ENCODE data around the gene GPR17.

Gene GPR17, protein sequence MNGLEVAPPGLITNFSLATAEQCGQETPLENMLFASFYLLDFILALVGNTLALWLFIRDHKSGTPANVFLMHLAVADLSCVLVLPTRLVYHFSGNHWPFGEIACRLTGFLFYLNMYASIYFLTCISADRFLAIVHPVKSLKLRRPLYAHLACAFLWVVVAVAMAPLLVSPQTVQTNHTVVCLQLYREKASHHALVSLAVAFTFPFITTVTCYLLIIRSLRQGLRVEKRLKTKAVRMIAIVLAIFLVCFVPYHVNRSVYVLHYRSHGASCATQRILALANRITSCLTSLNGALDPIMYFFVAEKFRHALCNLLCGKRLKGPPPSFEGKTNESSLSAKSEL

DNA sequence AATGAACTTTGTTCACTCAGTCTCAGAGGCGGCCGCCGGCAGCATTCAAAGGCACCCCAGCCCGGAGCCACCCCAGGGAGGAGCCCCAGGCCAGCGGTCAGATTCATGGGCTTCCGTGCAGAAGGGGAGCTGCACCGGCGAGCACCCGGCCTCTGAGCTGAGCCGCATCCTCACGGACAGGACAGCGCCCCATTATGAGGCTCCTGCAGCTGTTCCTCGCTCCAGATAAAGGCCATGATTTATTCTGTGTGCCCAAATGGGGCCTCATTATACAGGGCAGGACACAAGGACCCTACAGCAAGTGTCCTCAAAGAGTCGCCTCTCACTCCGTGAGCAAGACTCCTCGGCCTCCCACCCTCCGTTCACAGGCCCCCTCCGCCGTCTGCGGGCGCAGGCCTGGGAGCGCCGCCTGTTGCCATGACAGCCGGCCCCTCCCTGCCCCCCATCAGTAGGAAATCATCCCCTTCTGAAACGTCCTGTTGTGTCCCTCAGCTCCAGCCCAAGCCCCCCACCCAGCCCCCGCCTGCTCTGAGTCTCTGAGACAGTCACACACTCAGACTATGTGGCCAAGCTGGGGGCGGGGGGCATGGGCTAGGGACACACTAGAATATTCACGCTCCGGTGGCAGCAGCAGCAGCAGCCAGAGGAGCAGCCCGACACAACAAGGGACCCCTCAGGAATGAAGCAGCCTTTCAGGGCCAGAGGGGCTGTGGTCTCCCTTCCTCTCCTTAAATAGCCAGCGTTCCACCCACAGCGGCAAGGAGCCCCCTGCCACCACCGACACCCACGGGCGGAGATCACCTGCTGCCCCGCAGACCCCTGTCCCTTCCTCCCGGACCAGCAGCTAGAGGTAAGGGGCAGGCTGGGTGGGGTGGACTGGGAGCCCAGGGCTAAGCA, at the start of gene GPR17:
Gene GPR17, plus strand, starts transcription at position 759 of the 897 bp plus-strand sequence. CDS start 4,583 bp downstream, outside the sequence.
- no peak within 1 kb of the TSS for H3K4me3 ChIP-seq (ENCODE audit: low read depth, low read length)

DNA sequence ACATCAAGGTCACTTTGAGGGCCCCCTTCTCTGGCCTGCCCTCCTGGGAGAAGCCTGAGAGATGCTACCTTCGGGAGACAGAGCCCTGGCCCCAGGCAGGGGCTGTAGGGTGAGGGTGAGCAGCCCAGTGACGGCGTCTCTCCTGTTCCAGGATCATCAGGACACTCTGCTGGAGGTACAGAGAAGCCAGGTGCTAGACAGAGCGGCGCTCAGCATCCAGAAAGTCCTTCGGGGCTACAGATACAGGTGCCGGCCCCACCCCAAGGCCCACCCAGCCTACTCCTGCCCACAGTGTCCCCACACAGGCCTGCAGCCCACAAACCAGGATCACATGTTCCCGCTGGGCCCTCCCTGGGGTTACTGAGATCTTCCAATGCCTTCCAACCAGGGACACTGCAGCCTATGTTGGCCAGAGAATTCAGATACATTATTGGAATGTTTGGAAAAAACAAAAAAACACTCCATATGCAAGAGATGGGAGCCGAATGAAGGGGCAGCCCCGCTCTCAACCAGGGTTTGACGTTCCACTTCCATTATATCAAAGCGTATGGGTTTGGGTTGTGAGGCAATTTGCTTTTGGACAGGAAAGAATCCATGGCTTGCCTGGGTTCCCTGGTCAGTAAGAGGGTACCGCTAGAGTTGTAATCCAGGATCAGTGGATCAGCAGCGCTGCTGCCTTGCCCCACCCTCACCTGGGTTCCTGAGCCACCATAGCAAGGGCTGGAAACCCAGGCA, 49.5 kb upstream of the GPR17 start:
- no peak overlapping the region for H3K4me3 ChIP-seq (ENCODE audit: low read depth, low read length)

DNA sequence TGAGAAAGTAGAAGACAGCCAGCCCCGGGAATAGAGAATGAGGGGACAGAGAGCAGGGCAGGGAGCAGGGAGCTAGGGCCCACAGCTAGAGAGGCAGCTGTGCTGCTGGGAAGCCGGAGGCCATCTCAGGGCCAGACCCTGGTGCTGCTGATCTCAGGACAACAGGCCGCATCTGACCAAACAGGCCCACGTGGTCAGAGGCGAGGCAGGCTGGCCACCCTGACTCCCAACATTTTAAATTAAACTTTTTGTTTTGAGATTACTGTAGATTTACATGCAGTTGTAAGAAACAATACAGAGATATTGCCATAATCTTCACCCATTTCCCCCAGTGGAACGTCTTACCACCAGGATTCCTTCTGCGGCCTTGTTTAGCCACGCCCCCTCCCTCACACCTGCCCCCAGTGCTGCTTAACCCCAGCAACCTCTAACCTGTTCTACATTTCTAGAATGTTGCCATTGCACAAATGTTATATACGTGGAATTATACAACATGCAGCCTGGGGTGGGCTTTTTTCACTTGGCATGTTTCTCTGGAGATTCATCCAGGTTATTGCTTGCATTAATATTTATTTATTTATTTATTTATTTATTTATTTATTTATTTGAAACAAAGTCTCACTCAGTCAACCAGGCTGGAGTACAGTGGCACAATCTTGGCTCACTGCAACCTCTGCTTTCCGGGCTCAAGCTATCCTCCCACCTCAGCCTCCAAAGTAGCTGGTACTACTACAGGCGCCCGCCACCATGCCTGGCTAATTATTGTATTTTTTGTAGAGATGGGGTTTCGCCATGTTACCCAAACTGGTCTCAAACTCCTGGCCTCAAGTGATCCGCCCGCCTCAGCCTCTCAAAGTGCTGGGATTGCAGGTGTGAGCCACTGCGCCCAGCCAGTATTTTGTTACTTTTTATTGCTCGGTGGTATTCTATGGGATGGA, 48.6 kb upstream of the GPR17 start:
- H3K4me3 ChIP-seq (ENCODE audit: low read depth, low read length), result no peak overlapping the region

DNA sequence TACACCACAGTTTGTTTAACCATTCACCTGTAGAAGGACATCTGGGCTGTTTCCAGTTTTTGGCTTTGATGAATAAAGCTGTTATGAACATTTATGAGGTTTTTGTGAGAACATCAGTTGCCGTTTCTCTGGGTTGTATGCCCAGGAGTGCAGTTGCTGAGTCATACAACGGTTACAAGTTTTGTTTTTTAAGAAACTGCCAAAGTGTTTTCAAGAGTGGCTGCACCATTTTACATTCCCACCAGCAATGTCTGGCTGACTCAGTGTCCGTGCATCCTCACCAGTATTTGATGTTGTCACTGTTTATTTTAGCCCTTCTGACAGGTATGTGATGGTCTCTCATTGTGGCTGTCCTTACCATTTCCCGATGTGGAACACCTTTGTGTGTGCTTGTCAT, 48.0 kb upstream of the GPR17 start:
- H3K4me3 ChIP-seq (ENCODE audit: low read depth, low read length), result no peak overlapping the region

GRCh38 chr2:127598711-127599110, 47.2 kb upstream of the GPR17 start:
- H3K4me3 ChIP-seq (ENCODE audit: low read depth, low read length), result no peak overlapping the region

GRCh38 chr2:127599211-127599610, 46.7 kb upstream of the GPR17 start:
- H3K4me3 ChIP-seq (ENCODE audit: low read depth, low read length), result no peak overlapping the region

- H3K4me3 ChIP-seq (ENCODE audit: low read depth, low read length), result no peak overlapping the region
Observed at GRCh38 chr2:127604986-127605385, 41.0 kb upstream of the GPR17 start.

DNA sequence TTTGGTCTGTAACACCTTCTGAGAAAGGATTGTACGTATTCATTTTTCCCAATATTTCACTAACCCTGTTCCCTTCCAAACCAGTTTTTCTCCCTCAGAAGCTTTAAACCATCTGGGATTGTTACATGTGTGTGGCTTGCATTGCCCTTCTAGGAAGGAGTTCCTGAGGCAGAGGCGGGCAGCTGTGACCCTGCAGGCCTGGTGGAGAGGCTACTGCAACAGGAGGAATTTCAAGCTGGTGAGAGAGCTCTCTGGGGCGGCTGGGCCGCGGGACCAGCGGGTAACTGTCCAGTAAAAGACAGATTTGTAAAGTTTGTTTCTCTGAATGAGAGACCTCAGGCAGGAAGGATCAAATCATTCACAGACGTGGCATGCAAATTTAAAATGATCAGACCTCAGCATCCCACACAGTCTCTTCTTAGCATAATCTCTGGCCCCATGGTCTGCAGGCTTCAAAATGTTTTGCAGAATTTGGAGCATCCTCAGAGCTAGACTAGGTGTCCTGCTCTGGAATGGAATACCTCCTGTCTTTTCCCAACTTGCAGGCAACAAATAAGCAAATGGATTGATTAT, 40.2 kb upstream of the GPR17 start:
- no peak overlapping the region for H3K4me3 ChIP-seq (ENCODE audit: low read depth, low read length)

GRCh38 chr2:127606625-127607398, 39.1 kb upstream of the GPR17 start:
- no peak overlapping the region for H3K4me3 ChIP-seq (ENCODE audit: low read depth, low read length)

GRCh38 chr2:127607399-127607908, 38.5 kb upstream of the GPR17 start:
- H3K4me3 ChIP-seq (ENCODE audit: low read depth, low read length), result no peak overlapping the region

- no peak overlapping the region for H3K4me3 ChIP-seq (ENCODE audit: low read depth, low read length)
Observed at GRCh38 chr2:127608061-127609030, 37.6 kb upstream of the GPR17 start.

DNA sequence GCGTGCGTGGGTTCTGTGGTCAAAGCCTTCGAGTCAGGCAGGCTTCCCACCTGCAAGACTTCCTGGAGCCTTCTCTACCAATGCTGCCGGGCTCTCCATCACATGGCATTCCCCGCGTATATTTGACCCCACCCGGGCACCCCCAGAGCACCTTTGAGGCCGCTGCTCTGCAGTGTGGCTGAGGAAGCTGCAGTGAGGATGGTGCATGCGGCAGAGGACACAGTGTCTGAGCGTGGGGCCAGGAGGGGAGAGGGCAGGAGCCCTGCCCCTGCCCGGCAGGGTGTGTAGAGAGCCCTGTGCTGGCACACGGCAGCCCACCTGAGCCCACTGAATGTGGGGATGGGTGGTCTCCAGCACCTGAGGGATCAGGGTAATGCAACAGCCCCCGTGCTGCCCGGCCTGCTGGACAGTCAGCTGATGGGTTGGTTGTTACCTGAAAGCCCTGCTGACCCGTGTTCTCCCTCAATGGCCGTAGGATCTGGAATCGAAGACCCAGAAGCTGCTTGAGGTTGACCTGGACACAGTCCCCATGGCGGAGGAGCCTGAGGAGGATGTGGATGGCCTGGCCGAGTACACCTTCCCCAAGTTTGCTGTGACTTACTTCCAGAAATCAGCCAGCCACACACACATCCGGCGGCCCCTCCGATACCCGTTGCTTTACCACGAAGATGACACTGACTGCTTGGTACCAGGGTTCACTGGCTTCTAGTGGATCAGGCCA, 36.8 kb upstream of the GPR17 start:
- no peak overlapping the region for H3K4me3 ChIP-seq (ENCODE audit: low read depth, low read length)

DNA sequence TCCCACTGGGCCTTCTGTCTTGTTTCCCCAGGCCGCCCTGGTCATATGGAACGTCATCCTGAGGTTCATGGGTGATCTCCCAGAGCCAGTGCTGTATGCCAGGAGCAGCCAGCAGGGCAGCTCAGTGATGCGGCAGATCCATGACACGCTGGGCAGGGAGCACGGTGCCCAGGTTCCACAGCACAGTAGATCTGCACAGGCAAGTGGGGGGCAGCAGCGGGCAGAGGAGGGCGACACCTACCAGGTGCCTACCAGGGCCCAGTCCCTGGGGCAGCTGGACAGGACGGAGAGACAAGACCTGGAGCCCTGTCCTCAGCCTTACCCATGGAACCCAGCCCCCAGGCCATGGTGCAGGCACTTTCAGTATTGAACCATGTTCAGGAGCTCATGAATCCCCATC, 36.1 kb upstream of the GPR17 start:
- H3K4me3 ChIP-seq (ENCODE audit: low read depth, low read length), result no peak overlapping the region

DNA sequence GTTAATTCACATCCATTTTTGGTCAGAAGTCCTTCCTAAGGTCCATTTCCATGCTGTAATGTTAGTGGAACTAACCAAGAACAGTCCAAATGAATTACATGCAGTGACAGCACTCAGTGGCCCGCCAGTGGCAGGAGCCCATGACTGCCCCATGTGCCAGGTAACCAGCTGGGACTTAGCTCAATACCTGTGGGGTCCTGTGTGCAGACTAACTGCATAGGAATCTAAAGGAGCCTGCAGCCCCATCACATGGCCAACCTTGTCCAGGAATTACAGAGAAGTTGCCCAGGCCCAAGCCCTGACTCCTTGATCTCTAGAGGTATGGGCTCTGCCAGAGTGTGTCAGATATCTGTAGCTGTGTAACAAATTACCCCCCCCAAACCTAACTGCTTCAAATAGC, 35.4 kb upstream of the GPR17 start:
- H3K4me3 ChIP-seq (ENCODE audit: low read depth, low read length), result no peak overlapping the region

DNA sequence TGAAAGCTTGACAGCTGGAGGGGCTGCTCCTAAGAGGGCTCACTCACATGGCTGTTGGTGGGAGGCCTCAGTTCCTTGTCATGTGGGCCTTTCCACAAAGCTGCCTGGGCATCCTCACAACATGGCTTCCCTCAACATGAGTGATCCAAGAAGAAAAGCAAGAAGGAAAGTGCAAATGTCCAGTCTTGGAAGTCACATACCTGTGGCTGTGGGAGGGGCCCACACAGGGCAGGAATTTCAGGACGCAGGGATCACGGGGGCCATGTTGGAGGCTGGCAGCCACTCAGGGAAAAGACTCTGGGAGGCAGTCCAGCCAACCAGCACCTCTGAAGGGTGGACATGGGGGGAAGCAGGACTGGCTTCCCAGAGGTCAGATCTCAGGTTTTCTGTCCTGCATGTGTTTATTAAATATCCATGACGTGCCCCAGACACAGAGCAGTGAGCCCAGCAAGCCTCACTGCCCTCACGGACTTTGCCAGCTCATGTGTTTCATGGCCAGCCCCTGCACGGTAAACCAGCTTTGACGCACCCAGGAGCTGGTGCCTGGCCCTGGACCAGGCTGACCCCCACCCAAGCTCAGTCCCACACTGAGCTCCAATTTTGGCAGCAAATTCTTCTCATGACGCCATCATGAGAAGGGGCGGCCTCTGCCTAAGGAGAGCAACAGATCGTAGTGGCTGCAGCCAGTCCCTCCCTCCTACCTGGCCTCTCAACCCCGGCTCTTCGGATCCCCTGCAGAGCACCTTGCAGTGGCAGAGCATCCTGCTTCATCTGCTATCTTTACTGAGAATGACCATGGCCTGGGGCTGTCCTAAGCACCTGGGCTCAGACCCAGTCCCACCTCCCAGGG, 34.7 kb upstream of the GPR17 start:
- no peak overlapping the region for H3K4me3 ChIP-seq (ENCODE audit: low read depth, low read length)

GRCh38 chr2:127612111-127612822, 33.7 kb upstream of the GPR17 start:
- no peak overlapping the region for H3K4me3 ChIP-seq (ENCODE audit: low read depth, low read length)

Measured in iPS-11a (cell line).